Measurements from ENCODE around the gene PKD1L1.

Gene PKD1L1

GRCh38 chr7:47937065-47937687, 11.1 kb downstream of the PKD1L1 start:
- ChIA-PET POLR2A (no interaction called here), CTCF (interaction anchor here (1.2 to 6.0 kb wide), 3 partner anchors 10 to 671 kb away, joined by 3 to 35 read pairs (median 3); partner anchors contain the start of gene PKD1L1)
- no peak for DNase-seq (ENCODE audit: low read depth, low spot score)
- no peak overlapping the region for H3K4me3 ChIP-seq (ENCODE audit: low read depth, low read length)
- TF ChIP-seq CTCF (IDR thresholded peaks at IDR 0.05; ENCODE audit: insufficient read depth, low read length, missing control alignments), result no peak

GRCh38 chr7:47936323-47936722, 11.9 kb downstream of the PKD1L1 start:
- ChIA-PET POLR2A (no interaction called here), CTCF (interaction anchor here (0.6 to 6.0 kb wide), 3 partner anchors 9 to 670 kb away, joined by 3 to 35 read pairs (median 5); partner anchors contain the start of gene PKD1L1)
- no peak overlapping the region for H3K4me3 ChIP-seq (ENCODE audit: low read depth, low read length)
- no peak for TF ChIP-seq CTCF (IDR thresholded peaks at IDR 0.05; ENCODE audit: insufficient read depth, low read length, missing control alignments)
- DNase-seq (ENCODE audit: low read depth, low spot score), result no peak

- CTCF ChIA-PET, result interaction anchor here (1.1 to 5.2 kb wide), 3 partner anchors 10 to 175 kb away, joined by 3 to 32 read pairs (median 4); no protein-coding TSS in a partner anchor
These were observed 12.9 kb downstream of the PKD1L1 start for GRCh38 chr7:47935336-47935735.

GRCh38 chr7:47934831-47935230, 13.4 kb downstream of the PKD1L1 start:
- ChIA-PET POLR2A (no interaction called here), CTCF (interaction anchor here (1.1 to 5.2 kb wide), 3 partner anchors 10 to 176 kb away, joined by 3 to 32 read pairs (median 4); no protein-coding TSS in a partner anchor)
- no peak for TF ChIP-seq CTCF (IDR thresholded peaks at IDR 0.05; ENCODE audit: insufficient read depth, low read length, missing control alignments)
- H3K4me3 ChIP-seq (ENCODE audit: low read depth, low read length), result no peak overlapping the region
- DNase-seq (ENCODE audit: low read depth, low spot score), result no peak

More at GRCh38 chr7:47935336-47935735, 12.9 kb downstream of the PKD1L1 start:
- H3K4me3 ChIP-seq (ENCODE audit: low read depth, low read length), result no peak overlapping the region
- POLR2A ChIA-PET, result no interaction called here
- TF ChIP-seq CTCF (IDR thresholded peaks at IDR 0.05; ENCODE audit: insufficient read depth, low read length, missing control alignments), result no peak
- DNase-seq (ENCODE audit: low read depth, low spot score), result no peak

GRCh38 chr7:47933215-47933614, 15.1 kb downstream of the PKD1L1 start:
- ChIA-PET CTCF (interaction anchor here (5.2 kb wide), 1 partner anchor 12 kb away, joined by 32 read pairs; no protein-coding TSS in a partner anchor), POLR2A (no interaction called here)
- no peak overlapping the region for H3K4me3 ChIP-seq (ENCODE audit: low read depth, low read length)
- no peak for DNase-seq (ENCODE audit: low read depth, low spot score)
- TF ChIP-seq CTCF (IDR thresholded peaks at IDR 0.05; ENCODE audit: insufficient read depth, low read length, missing control alignments), result no peak

GRCh38 chr7:47932466-47933037, 15.7 kb downstream of the PKD1L1 start:
- ChIA-PET POLR2A (no interaction called here), CTCF (interaction anchor here (5.2 kb wide), 1 partner anchor 13 kb away, joined by 32 read pairs; no protein-coding TSS in a partner anchor)
- no peak for DNase-seq (ENCODE audit: low read depth, low spot score)
- no peak for TF ChIP-seq CTCF (IDR thresholded peaks at IDR 0.05; ENCODE audit: insufficient read depth, low read length, missing control alignments)
- H3K4me3 ChIP-seq (ENCODE audit: low read depth, low read length), result no peak overlapping the region

Measured in AG04449 (cell line).